HepG2 (cell line): Measurements from ENCODE around the gene ACCSL. TPM values are rescaled to one million over a fixed set of nuclear protein-coding genes. Genes with fewer than 3 reads are reported as not detected.

Experiments used
- ATAC-seq: fragments of 200-7000 bp; cut with Tn5 transposase; 3 replicates; pipeline ENCODE4 v1.9.1; 2020; ENCODE audit warnings: mild to moderate bottlenecking, moderate library complexity
- BruUV-seq: library from RNA; stranded (reverse); fragments of 400-500 nt; replicated peaks from 2 replicates; lab custom pipeline; 2021; lab: Mats Ljungman, UMichigan
- CTCF ChIA-PET: fragments of 300-600 bp; formaldehyde crosslinking; extraction: SDS; loops from one replicate; lab custom pipeline; 2021; ENCODE audit warnings: low total read pairs, inconsistent platforms, low intra/inter-chr PET ratio; lab: Yijun Ruan, JAX
- POLR2A ChIA-PET: fragments of 350-600 bp; sonication (Branson Sonifier 250); formaldehyde crosslinking; loops from one replicate; lab custom pipeline; 2020; ENCODE audit warnings: antibody characterized with exemption, inconsistent platforms; lab: Yijun Ruan, JAX
- DNase-seq: peaks from one replicate; pipeline ENCODE4 v3.0.0-alpha.2; 2015; ENCODE audit warnings: low spot score
- FAIRE-seq: peaks from 3 replicates; lab custom pipeline; 2011; peaks lifted over from hg19 to GRCh38; lab: Jason Lieb, UNC
- H2AFZ ChIP-seq: one replicate; pipeline ENCODE4 v1.6.1; 2011; ENCODE audit warnings: low read length, inconsistent platforms
- H3K27ac ChIP-seq: fragments of 300-600 bp; 3 replicates; pipeline ENCODE4 v1.8.0; 2011; ENCODE audit warnings: mixed run types, mild to moderate bottlenecking, mixed read lengths, low read length, inconsistent platforms; ENCODE audit not compliant: insufficient read depth; ENCODE audit errors: extremely low read length
- H3K27me3 ChIP-seq, 2 experiments: fragments of 200-600 bp in 1 of 2; 2 replicates in 1 of 2; 3 replicates in 1 of 2; pipeline versions ENCODE4 v1.6.0 to v1.8.0; 2011; ENCODE audit warnings: low read length in 2 of 2, mild to moderate bottlenecking in 2 of 2, moderate library complexity in 2 of 2, inconsistent platforms in 1 of 2; ENCODE audit not compliant: insufficient read depth in 2 of 2, control insufficient read depth in 1 of 2
- H3K36me3 ChIP-seq, 2 experiments: fragments of 200-600 bp in 1 of 2; replicated peaks in 1 of 2; 2 replicates in 1 of 2; 3 replicates in 1 of 2; pipeline versions ENCODE4 v1.5.1 to v1.8.0; 2011; ENCODE audit warnings: low read length in 2 of 2, inconsistent platforms in 1 of 2; ENCODE audit not compliant: insufficient read depth in 2 of 2, control insufficient read depth in 1 of 2
- H3K4me1 ChIP-seq: 2 replicates; pipeline ENCODE4 v1.5.1; 2012; ENCODE audit warnings: low read length, inconsistent platforms; ENCODE audit not compliant: insufficient read depth
- H3K4me2 ChIP-seq: 2 replicates; pipeline ENCODE4 v1.6.0; 2011; ENCODE audit warnings: low read depth, low read length, inconsistent platforms
- H3K4me3 ChIP-seq, 3 experiments: fragments of 200-600 bp in 1 of 3; sonication (generic), shearing (Covaris generic) in 1 of 3; replicated peaks in 1 of 3; 2 replicates each; pipeline ENCODE4 v1.5.1; 2011 to 2016; ENCODE audit warnings: low read length in 3 of 3, inconsistent platforms in 2 of 3, low read depth in 2 of 3, mild to moderate bottlenecking in 2 of 3, control low read depth in 1 of 3, mixed read lengths in 1 of 3; ENCODE audit not compliant: insufficient read depth in 1 of 3
- H3K79me2 ChIP-seq: one replicate; pipeline ENCODE4 v1.6.1; 2011; ENCODE audit warnings: low read length, inconsistent platforms; ENCODE audit not compliant: insufficient read depth
- H3K9ac ChIP-seq: 2 replicates; pipeline ENCODE4 v1.6.0; 2011; ENCODE audit warnings: mild to moderate bottlenecking, low read depth, low read length, inconsistent platforms; ENCODE audit not compliant: insufficient read depth
- H3K9me3 ChIP-seq: 2 replicates; pipeline ENCODE4 v1.5.1; 2012; ENCODE audit warnings: mild to moderate bottlenecking, low read length
- H4K20me1 ChIP-seq: 2 replicates; pipeline ENCODE4 v1.6.0; 2011; ENCODE audit warnings: inconsistent platforms, mild to moderate bottlenecking, low read length, moderate library complexity; ENCODE audit not compliant: insufficient read depth
- ARNT2 ChIP-seq: sonication (generic); formaldehyde crosslinking; IDR thresholded peaks from 2 replicates; pipeline ENCODE4 v1.8.0; 2022; ENCODE audit warnings: mild to moderate bottlenecking, low read depth, missing genetic modification reagents, moderate library complexity
- CEBPZ ChIP-seq: IDR thresholded peaks from 2 replicates; pipeline ENCODE4 v1.6.1; 2012; ENCODE audit warnings: low read length, improper control_type of control experiment
- CSRNP2 ChIP-seq: sonication (generic); formaldehyde crosslinking; conservative IDR thresholded peaks from 2 replicates; pipeline ENCODE4 v1.8.0; 2022; ENCODE audit warnings: low read depth, missing genetic modification reagents
- GTF3A ChIP-seq: sonication (generic); formaldehyde crosslinking; conservative IDR thresholded peaks from 2 replicates; pipeline ENCODE4 v1.4.0; 2020; ENCODE audit warnings: mild to moderate bottlenecking, missing genetic modification reagents
- ISL2 ChIP-seq: sonication (generic); formaldehyde crosslinking; IDR thresholded peaks from 2 replicates; pipeline ENCODE4 v1.5.0; 2020; ENCODE audit warnings: missing genetic modification reagents
- JUN ChIP-seq: sonication (generic); formaldehyde crosslinking; IDR thresholded peaks from 2 replicates; pipeline ENCODE4 v1.4.0; 2020; ENCODE audit warnings: mild to moderate bottlenecking, missing genetic modification reagents
- NKX3-1 ChIP-seq: sonication (generic); formaldehyde crosslinking; IDR thresholded peaks from 2 replicates; pipeline ENCODE4 v1.5.0; 2020; ENCODE audit warnings: missing genetic modification reagents
- PHF20 ChIP-seq: sonication (generic); formaldehyde crosslinking; IDR thresholded peaks from 2 replicates; pipeline ENCODE4 v1.5.0; 2020; ENCODE audit warnings: mild to moderate bottlenecking, missing genetic modification reagents
- RNF2 ChIP-seq: fragments of 450-650 bp; conservative IDR thresholded peaks from 2 replicates; pipeline ENCODE4 v1.6.1; 2016; ENCODE audit warnings: low read depth
- SMC3 ChIP-seq: IDR thresholded peaks from 2 replicates; pipeline ENCODE4 v1.6.1; 2011; ENCODE audit warnings: low read length, improper control_type of control experiment
- YEATS4 ChIP-seq: sonication (generic); formaldehyde crosslinking; IDR thresholded peaks from 2 replicates; pipeline ENCODE4 v1.4.0; 2020; ENCODE audit warnings: missing genetic modification reagents, borderline replicate concordance
- ZBTB3 ChIP-seq: sonication (generic); formaldehyde crosslinking; IDR thresholded peaks from 2 replicates; pipeline ENCODE4 v1.4.0; 2020; ENCODE audit warnings: low read depth, mild to moderate bottlenecking, moderate library complexity, missing genetic modification reagents, borderline replicate concordance
- ZBTB42 ChIP-seq: sonication (generic); formaldehyde crosslinking; IDR thresholded peaks from 2 replicates; pipeline ENCODE4 v1.5.0; 2020; ENCODE audit warnings: mild to moderate bottlenecking, missing genetic modification reagents
- ZFX ChIP-seq: sonication (generic); formaldehyde crosslinking; IDR thresholded peaks from 2 replicates; pipeline ENCODE4 v1.4.0; 2020; ENCODE audit warnings: mild to moderate bottlenecking, low read depth, missing genetic modification reagents, moderate library complexity
- ZIK1 ChIP-seq: sonication (generic); formaldehyde crosslinking; IDR thresholded peaks from 2 replicates; pipeline ENCODE4 v1.5.0; 2020; ENCODE audit warnings: mild to moderate bottlenecking, low read depth, missing genetic modification reagents, borderline replicate concordance
- ZMYM3 ChIP-seq: sonication (generic); formaldehyde crosslinking; IDR thresholded peaks from 2 replicates; pipeline ENCODE4 v1.5.1; 2020; ENCODE audit warnings: mild to moderate bottlenecking, missing genetic modification reagents
- ZNF138 ChIP-seq: sonication (generic); formaldehyde crosslinking; IDR thresholded peaks from 2 replicates; pipeline ENCODE4 v1.5.0; 2020; ENCODE audit warnings: mild to moderate bottlenecking, low read depth, missing genetic modification reagents
- ZNF672 ChIP-seq: sonication (generic); formaldehyde crosslinking; IDR thresholded peaks from 2 replicates; pipeline ENCODE4 v1.8.1; 2022; ENCODE audit warnings: missing genetic modification reagents
- ZSCAN12 ChIP-seq: sonication (generic); formaldehyde crosslinking; IDR thresholded peaks from 2 replicates; pipeline ENCODE4 v1.9.0; 2021; ENCODE audit warnings: mild to moderate bottlenecking, missing genetic modification reagents
- ZZZ3 ChIP-seq: sonication (generic); formaldehyde crosslinking; IDR thresholded peaks from 2 replicates; pipeline ENCODE4 v1.4.0; 2020; ENCODE audit warnings: missing genetic modification reagents, mild to moderate bottlenecking, borderline replicate concordance
- WGBS: methylation state at CpG from one replicate; pipeline ENCODE4 v1.1.6; 2017; ENCODE audit warnings: low lambda C conversion rate; 5-methylcytosine and 5-hydroxymethylcytosine counted together
- in situ Hi-C: cut with HindIII; loops from 2 replicates; pipeline ENCODE4 v1.10.0; 2017; ENCODE audit warnings: low pct_unique_long_range_greater_than_20kb; ENCODE audit not compliant: extremely low pct_ligation_motif_present
- intact Hi-C: fragments of 100-400 bp; cut with micrococcal nuclease; formaldehyde crosslinking; loops from one replicate; pipeline ENCODE4 v1.10.0; 2022; ENCODE audit not compliant: unreplicated experiment
- polyA plus RNA-seq, 8 experiments: library from polyadenylated mRNA; depleted of rRNA in 3 of 8; stranded (reverse) in 7 of 8; unstranded in 1 of 8; fragments of >200 nt; fragmentation: Illumina TruSeq in 4 of 8; extraction: Trizol in 4 of 8; gene quantifications; 2 replicates each; pipeline versions ENCODE4 v1.2.1 to v1.2.3, GENCODE V29; 2011 to 2016; ENCODE audit warnings: low read depth in 4 of 8, missing spikeins in 1 of 8, mixed read lengths in 1 of 8; ENCODE audit not compliant: insufficient read depth in 1 of 8
- total RNA-seq, 5 experiments: library from RNA; depleted of rRNA; stranded (reverse); fragments of >200 nt; fragmentation: Illumina TruSeq; extraction: Trizol; gene quantifications; 2 replicates each; pipeline ENCODE4 v1.2.3, GENCODE V29; 2016; ENCODE audit warnings: low read depth in 1 of 5

Gene ACCSL
- total and polyA plus RNA-seq, 2 of the 13 experiments (the other 11 are each of a cell fraction or from before 2014, with no cell fraction given) = not detected

GRCh38 chr11:44004452-44005062, 43.2 kb upstream of the ACCSL start:
- Histone ChIP-seq H3K4me2 (no peak overlapping the region), H3K79me2 (no peaks in the 10 kb centered on the region), H3K27ac (no peak overlapping the region)
- no TSS peak for BruUV-seq
- intact Hi-C loops = no loop called here
- TF ChIP-seq ZBTB3 (CRISPR knock-in tag) = no peak
- no peak for TF ChIP-seq ARNT2 (CRISPR knock-in tag)
- no peak for TF ChIP-seq JUN (CRISPR knock-in tag)
- TF ChIP-seq CEBPZ = no peak
- TF ChIP-seq YEATS4 = no peak
- no peak for TF ChIP-seq ZFX
- no peak for TF ChIP-seq SMC3
- no peak for TF ChIP-seq NKX3-1 (CRISPR knock-in tag)
- no peak for TF ChIP-seq ZZZ3 (CRISPR knock-in tag)
- no peak for TF ChIP-seq ISL2 (CRISPR knock-in tag)
- no peak for TF ChIP-seq CSRNP2
- TF ChIP-seq ZMYM3 (CRISPR knock-in tag) = no peak
- TF ChIP-seq ZSCAN12 (CRISPR knock-in tag) = no peak
- TF ChIP-seq ZIK1 (CRISPR knock-in tag) = no peak
- TF ChIP-seq ZBTB42 (CRISPR knock-in tag) = no peak
- TF ChIP-seq RNF2 = no peak
- no peak for TF ChIP-seq ZNF672 (CRISPR knock-in tag)
- no peak for TF ChIP-seq GTF3A (CRISPR knock-in tag)
- TF ChIP-seq ZNF138 (CRISPR knock-in tag) = no peak
- TF ChIP-seq PHF20 (CRISPR knock-in tag) = no peak
- TF ChIP-seq, all 625 proteins: peak for 0
- FAIRE-seq (no peak), ATAC-seq (no peak), DNase-seq (no peak)
- H3K9ac ChIP-seq = no peak overlapping the region
- WGBS = 13% methylated on average over 2 of the region's 10 CpGs
- no peaks in the 10 kb centered on the region for H3K4me1 ChIP-seq
- no peaks in the 10 kb centered on the region for H3K9me3 ChIP-seq
- H4K20me1 ChIP-seq = no peaks in the 10 kb centered on the region
- POLR2A ChIA-PET = no interaction called here
- peaks cover 0 to 18% of the 10 kb centered on the region in 2 experiments; a peak in 3 of 5 replicates for H3K27me3 ChIP-seq
- H3K36me3 ChIP-seq = no peaks in the 10 kb centered on the region
- H3K4me3 ChIP-seq = no peak overlapping the region
- in situ Hi-C loops = no loop called here
- CTCF ChIA-PET = no interaction called here
- no peak overlapping the region for H2AFZ ChIP-seq
